SK-N-MC (cell line): ENCODE data around the gene FAM240B.

Experiments
- EZH2 ChIP-seq: fragments of 200-600 bp; sonication (generic); IDR thresholded peaks from one replicate; pipeline ENCODE4 v1.6.1; 2017; ENCODE audit warnings: antibody characterized with exemption
- POLR2AphosphoS5 ChIP-seq: IDR thresholded peaks from 2 replicates; pipeline ENCODE4 v1.6.1; 2012; ENCODE audit warnings: mild to moderate bottlenecking, low read depth, low read length, borderline replicate concordance

- TF ChIP-seq EZH2 (no peak), POLR2AphosphoS5 (no peak)
These were observed 30.3 kb downstream of the FAM240B start for GRCh38 chr9:38689678-38690077.
